HCT116 (cell line): ENCODE results near the gene OR6X1. TPM values are rescaled to one million over a fixed set of nuclear protein-coding genes. Genes with fewer than 3 reads are reported as not detected.

Experiments
- ATAC-seq: fragments of 200-7000 bp; cut with Tn5 transposase; 2 replicates; pipeline ENCODE4 v1.9.1; 2020; ENCODE audit warnings: mild to moderate bottlenecking, moderate library complexity
- BruUV-seq: library from RNA; stranded (reverse); fragments of 400-500 nt; replicated peaks from 2 replicates; lab custom pipeline; 2021; lab: Mats Ljungman, UMichigan
- CTCF ChIA-PET: fragments of 300-600 bp; sonication (Branson Sonifier 250); formaldehyde crosslinking; loops from one replicate; lab custom pipeline; 2021; ENCODE audit warnings: antibody characterized with exemption; lab: Charles Lee
- POLR2A ChIA-PET: fragments of 300-600, 350-600 bp; sonication (Branson Sonifier 250); formaldehyde crosslinking; loops from one replicate; lab custom pipeline; 2021; ENCODE audit warnings: antibody characterized with exemption; lab: Charles Lee
- RAD21 ChIA-PET, 2 experiments: fragments of 300-600 bp; sonication (Branson Sonifier 250); formaldehyde crosslinking; loops; one replicate each; lab custom pipeline; 2023; ENCODE audit warnings: low total read pairs in 2 of 2; ENCODE audit not compliant: uncharacterized antibody in 2 of 2, unreplicated experiment in 2 of 2, low non-redundant PET in 1 of 2; lab: Charles Lee
- DNase-seq: peaks from one replicate; pipeline ENCODE4 v3.0.0-alpha.2; 2010; ENCODE audit warnings: low read depth, low spot score
- H2AFZ ChIP-seq: fragments of 200-600 bp; shearing (Covaris generic), sonication (generic); 2 replicates; pipeline ENCODE4 v1.6.1; 2017; ENCODE audit warnings: low read depth, mixed run types, mixed read lengths, antibody characterized with exemption, low read length; ENCODE audit not compliant: poor library complexity, severe bottlenecking
- H3K27ac ChIP-seq: 2 replicates; pipeline ENCODE4 v1.5.1; 2012; ENCODE audit warnings: low read depth, low read length
- H3K27me3 ChIP-seq: fragments of 200-600 bp; sonication (generic); 2 replicates; pipeline ENCODE4 v1.6.1; 2016; ENCODE audit warnings: mixed run types, low read length, mixed read lengths; ENCODE audit not compliant: insufficient read depth
- H3K36me3 ChIP-seq, 2 experiments: fragments of 200-500 bp in 1 of 2; fragments of 200-600 bp in 1 of 2; sonication (Bioruptor generic) in 1 of 2; sonication (generic) in 1 of 2; 2 replicates each; pipeline versions ENCODE4 v1.5.1 to v1.6.1; 2014 to 2016; ENCODE audit warnings: low read length in 2 of 2, inconsistent platforms in 1 of 2, mixed read lengths in 1 of 2, mixed run types in 1 of 2; ENCODE audit not compliant: insufficient read depth in 2 of 2, control insufficient read depth in 1 of 2
- H3K4me1 ChIP-seq, 2 experiments: fragments of 200-600 bp in 1 of 2; sonication (generic) in 1 of 2; 2 replicates each; pipeline versions ENCODE4 v1.5.1 to v1.6.1; 2012 to 2017; ENCODE audit warnings: low read length in 2 of 2, inconsistent platforms in 1 of 2, mild to moderate bottlenecking in 1 of 2, mixed read lengths in 1 of 2, mixed run types in 1 of 2, moderate library complexity in 1 of 2; ENCODE audit not compliant: insufficient read depth in 2 of 2, control insufficient read depth in 1 of 2
- H3K4me2 ChIP-seq: fragments of 200-600 bp; sonication (generic); 2 replicates; pipeline ENCODE4 v1.6.1; 2017; ENCODE audit warnings: mixed run types, low read length, mixed read lengths
- H3K4me3 ChIP-seq, 2 experiments: fragments of 200-600 bp in 1 of 2; sonication (generic) in 1 of 2; replicated peaks in 1 of 2; 2 replicates each; pipeline ENCODE4 v1.5.1; 2011 to 2016; ENCODE audit warnings: low read length in 2 of 2, control low read depth in 1 of 2, low read depth in 1 of 2, mild to moderate bottlenecking in 1 of 2, mixed read lengths in 1 of 2, mixed run types in 1 of 2
- H3K79me2 ChIP-seq: fragments of 200-600 bp; sonication (generic); 2 replicates; pipeline ENCODE4 v1.6.1; 2017; ENCODE audit warnings: mild to moderate bottlenecking, mixed run types, low read length, moderate library complexity, mixed read lengths; ENCODE audit not compliant: insufficient read depth
- H3K9ac ChIP-seq: fragments of 200-600 bp; sonication (generic); 2 replicates; pipeline ENCODE4 v1.6.1; 2016; ENCODE audit warnings: low read length, mixed read lengths
- H3K9me2 ChIP-seq: fragments of 200-600 bp; sonication (generic), shearing (Covaris generic); 2 replicates; pipeline ENCODE4 v1.6.1; 2017; ENCODE audit warnings: mixed run types, mild to moderate bottlenecking, moderate library complexity; ENCODE audit not compliant: insufficient read depth
- H3K9me3 ChIP-seq, 2 experiments: fragments of 200-500 bp in 1 of 2; fragments of 200-600 bp in 1 of 2; sonication (Bioruptor generic) in 1 of 2; sonication (generic) in 1 of 2; 2 replicates each; pipeline ENCODE4 v1.6.1; 2014 to 2017; ENCODE audit warnings: low read length in 2 of 2, mixed read lengths in 2 of 2, inconsistent platforms in 1 of 2, low read depth in 1 of 2, mild to moderate bottlenecking in 1 of 2, mixed run types in 1 of 2, moderate library complexity in 1 of 2; ENCODE audit not compliant: control insufficient read depth in 1 of 2, insufficient read depth in 1 of 2
- H4K20me1 ChIP-seq: fragments of 200-600 bp; sonication (generic), shearing (Covaris generic); 2 replicates; pipeline ENCODE4 v1.6.1; 2017; ENCODE audit warnings: mixed run types, mild to moderate bottlenecking, moderate library complexity; ENCODE audit not compliant: insufficient read depth
- ATF3 ChIP-seq: IDR thresholded peaks from 2 replicates; pipeline ENCODE4 v1.6.1; 2012
- EZH2 ChIP-seq: fragments of 200-600 bp; sonication (generic); IDR thresholded peaks from 2 replicates; pipeline ENCODE4 v1.6.1; 2017; ENCODE audit warnings: antibody characterized with exemption, mixed run types
- EZH2phosphoT487 ChIP-seq: fragments of 200-600 bp; IDR thresholded peaks from 2 replicates; pipeline ENCODE4 v1.6.1; 2018; ENCODE audit warnings: antibody characterized with exemption, borderline replicate concordance
- POLR2AphosphoS5 ChIP-seq: IDR thresholded peaks from 2 replicates; pipeline ENCODE4 v1.6.1; 2011; ENCODE audit warnings: mild to moderate bottlenecking, low read depth, low read length, moderate library complexity
- RAD21 ChIP-seq: IDR thresholded peaks from 2 replicates; pipeline ENCODE4 v1.6.1; 2012; ENCODE audit warnings: low read depth, mild to moderate bottlenecking
- ZFX ChIP-seq: fragments of 450-650 bp; IDR thresholded peaks from 2 replicates; pipeline ENCODE4 v1.6.1; 2017
- intact Hi-C: fragments of 100-400 bp; cut with micrococcal nuclease; formaldehyde crosslinking; loops from 2 replicates; pipeline ENCODE4 v1.10.0; 2022
- total RNA-seq: library from RNA; stranded (reverse); gene quantifications from one replicate; pipeline ENCODE4 v1.2.1, GENCODE V29; 2021; ENCODE audit not compliant: unreplicated experiment
- TF ChIP-seq, protein P1 (sequence below): IDR thresholded peaks from 2 replicates; pipeline ENCODE4 v1.6.1; 2012
- TF ChIP-seq, protein P2 (sequence below), 3 experiments: fragments of 200-600 bp in 1 of 3; sonication (generic) in 1 of 3; IDR thresholded peaks in 2 of 3; conservative IDR thresholded peaks in 1 of 3; 2 replicates each; pipeline ENCODE4 v1.5.1; 2012 to 2017; ENCODE audit warnings: low read depth in 2 of 3, low read length in 2 of 3, antibody characterized with exemption in 1 of 3, borderline replicate concordance in 1 of 3, control low read depth in 1 of 3, mild to moderate bottlenecking in 1 of 3, mixed read lengths in 1 of 3, mixed run types in 1 of 3, moderate library complexity in 1 of 3; ENCODE audit not compliant: insufficient read depth in 1 of 3

OR6X1 gene
- total RNA-seq, 1 experiment from 2014 or later, result not detected

GRCh38 chr11:123704341-123704740 lies 50.0 kb downstream of the OR6X1 start:
- POLR2A ChIA-PET, result no interaction called here
- Histone ChIP-seq H3K36me3 (no peaks in the 10 kb centered on the region), H3K27ac (no peak overlapping the region), H3K4me2 (no peak overlapping the region), H3K79me2 (no peaks in the 10 kb centered on the region), H4K20me1 (no peaks in the 10 kb centered on the region), H3K27me3 (no peaks in the 10 kb centered on the region), H3K4me1 (no peaks in the 10 kb centered on the region), H2AFZ (no peak overlapping the region), H3K9ac (no peak overlapping the region), H3K9me2 (no peaks in the 10 kb centered on the region), H3K4me3 (no peak overlapping the region), H3K9me3 (no peaks in the 10 kb centered on the region)
- intact Hi-C loops, result loop anchor here (10.0 kb wide), 1 partner anchor 190 kb away; no protein-coding TSS in a partner anchor
- TF ChIP-seq, protein P1, sequence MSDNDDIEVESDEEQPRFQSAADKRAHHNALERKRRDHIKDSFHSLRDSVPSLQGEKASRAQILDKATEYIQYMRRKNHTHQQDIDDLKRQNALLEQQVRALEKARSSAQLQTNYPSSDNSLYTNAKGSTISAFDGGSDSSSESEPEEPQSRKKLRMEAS, result no peak
- no peak for TF ChIP-seq POLR2AphosphoS5
- no peak for TF ChIP-seq EZH2phosphoT487
- TF ChIP-seq ATF3, result no peak
- no peak for TF ChIP-seq ZFX
- TF ChIP-seq, protein P2, sequence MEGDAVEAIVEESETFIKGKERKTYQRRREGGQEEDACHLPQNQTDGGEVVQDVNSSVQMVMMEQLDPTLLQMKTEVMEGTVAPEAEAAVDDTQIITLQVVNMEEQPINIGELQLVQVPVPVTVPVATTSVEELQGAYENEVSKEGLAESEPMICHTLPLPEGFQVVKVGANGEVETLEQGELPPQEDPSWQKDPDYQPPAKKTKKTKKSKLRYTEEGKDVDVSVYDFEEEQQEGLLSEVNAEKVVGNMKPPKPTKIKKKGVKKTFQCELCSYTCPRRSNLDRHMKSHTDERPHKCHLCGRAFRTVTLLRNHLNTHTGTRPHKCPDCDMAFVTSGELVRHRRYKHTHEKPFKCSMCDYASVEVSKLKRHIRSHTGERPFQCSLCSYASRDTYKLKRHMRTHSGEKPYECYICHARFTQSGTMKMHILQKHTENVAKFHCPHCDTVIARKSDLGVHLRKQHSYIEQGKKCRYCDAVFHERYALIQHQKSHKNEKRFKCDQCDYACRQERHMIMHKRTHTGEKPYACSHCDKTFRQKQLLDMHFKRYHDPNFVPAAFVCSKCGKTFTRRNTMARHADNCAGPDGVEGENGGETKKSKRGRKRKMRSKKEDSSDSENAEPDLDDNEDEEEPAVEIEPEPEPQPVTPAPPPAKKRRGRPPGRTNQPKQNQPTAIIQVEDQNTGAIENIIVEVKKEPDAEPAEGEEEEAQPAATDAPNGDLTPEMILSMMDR (IDR thresholded peaks at IDR 0.05 in 2 of 3, conservative IDR thresholded peaks at IDR 0.05 in 1 of 3; ENCODE audit: borderline replicate concordance in 1 of 3, insufficient read depth in 1 of 3, low read depth in 2 of 3, low read length in 2 of 3), result no peak
- no peak for TF ChIP-seq EZH2
- TF ChIP-seq RAD21, result no peak
- RAD21 ChIA-PET, result no interaction called here
- CTCF ChIA-PET, result interaction anchor here (5.2 kb wide), 1 partner anchor 65 kb away, joined by 104 read pairs; no protein-coding TSS in a partner anchor
- no peak for ATAC-seq
- no peak for DNase-seq
- BruUV-seq, result no TSS peak

Other genes with a start within 250 kb of the OR6X1 start
- gene SCN3B, start 99.9 kb downstream of the OR6X1 start, total RNA-seq, result 0.05 TPM
- gene ZNF202, start 12.9 kb downstream of the OR6X1 start, total RNA-seq, result 16.9 TPM
- not detected for gene OR6M1, start 51.8 kb upstream of the OR6X1 start, total RNA-seq
- not detected for gene TMEM225, start 131.2 kb upstream of the OR6X1 start, total RNA-seq
- gene OR8D4, start 147.6 kb upstream of the OR6X1 start, total RNA-seq, result not detected
- gene OR4D5, start 185.1 kb upstream of the OR6X1 start, total RNA-seq, result not detected
- gene OR6T1, start 189.3 kb upstream of the OR6X1 start, total RNA-seq, result not detected
- gene OR10S1, start 223.3 kb upstream of the OR6X1 start, total RNA-seq, result not detected
- not detected for gene OR10G6, start 240.6 kb upstream of the OR6X1 start, total RNA-seq